ENCODE data around the gene LCE7A.

Gene LCE7A

DNA sequence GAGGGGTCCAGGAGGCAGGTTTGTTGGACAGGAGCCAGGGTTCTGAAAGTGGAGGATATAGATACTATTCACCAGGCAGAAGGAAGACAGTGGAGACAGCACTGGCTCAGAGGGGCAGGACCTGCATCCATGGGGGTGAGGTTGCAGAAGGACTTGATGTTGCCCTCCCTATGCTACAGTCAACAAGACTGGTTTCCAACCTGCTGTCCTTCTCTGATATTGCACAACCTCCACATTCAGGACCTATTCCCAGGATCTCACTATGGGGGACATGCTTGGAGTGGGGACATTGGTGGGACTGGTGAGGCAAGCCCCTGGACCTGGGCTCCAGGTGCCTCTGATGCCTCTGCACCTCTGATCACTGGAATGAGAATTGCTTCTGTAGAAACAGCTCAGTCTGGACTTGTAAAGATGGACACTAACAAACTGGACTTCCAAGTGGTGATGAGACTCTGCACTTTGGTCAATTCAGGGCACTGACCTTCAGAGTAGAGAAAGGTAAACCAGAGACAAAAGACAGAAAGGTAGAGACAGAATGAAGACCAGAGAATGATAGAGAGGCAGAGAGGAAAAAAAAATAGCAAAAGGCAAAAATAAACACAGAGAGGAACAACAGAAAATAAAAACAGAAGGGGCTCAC is 19.9 kb downstream of the LCE7A start:
- Histone ChIP-seq H3K27me3 (replicated peaks in 2 of 5; ENCODE audit: control insufficient read depth in 4 of 5, insufficient read depth in 5 of 5, low read length in 4 of 5) (peaks cover 0 to 2% (median 0%) of the 10 kb centered on the region in 5 experiments), H3K9me3 (ENCODE audit: control extremely low read depth in 1 of 5, control insufficient read depth in 4 of 5, insufficient read depth in 2 of 5, low read depth in 1 of 5, low read length in 4 of 5) (no peaks in the 10 kb centered on the region), H3K4me1 (ENCODE audit: control extremely low read depth in 1 of 4, control insufficient read depth in 4 of 4, insufficient read depth in 4 of 4, low read length in 3 of 4) (no peaks in the 10 kb centered on the region), H3K36me3 (ENCODE audit: control insufficient read depth in 4 of 4, insufficient read depth in 4 of 4, low read length in 3 of 4) (no peaks in the 10 kb centered on the region), H3K4me3 (ENCODE audit: control insufficient read depth in 1 of 7, extremely low read depth in 1 of 7, insufficient read depth in 4 of 7, low read depth in 2 of 7, low read length in 6 of 7) (no peak overlapping the region), H3K27ac (ENCODE audit: insufficient read depth in 1 of 2, low read depth in 1 of 2, low read length in 2 of 2, poor library complexity in 1 of 2, severe bottlenecking in 2 of 2) (no peak overlapping the region)
- DNase-seq = no peak
- POLR2A ChIA-PET = no interaction called here
- CTCF ChIA-PET = no interaction called here

DNA sequence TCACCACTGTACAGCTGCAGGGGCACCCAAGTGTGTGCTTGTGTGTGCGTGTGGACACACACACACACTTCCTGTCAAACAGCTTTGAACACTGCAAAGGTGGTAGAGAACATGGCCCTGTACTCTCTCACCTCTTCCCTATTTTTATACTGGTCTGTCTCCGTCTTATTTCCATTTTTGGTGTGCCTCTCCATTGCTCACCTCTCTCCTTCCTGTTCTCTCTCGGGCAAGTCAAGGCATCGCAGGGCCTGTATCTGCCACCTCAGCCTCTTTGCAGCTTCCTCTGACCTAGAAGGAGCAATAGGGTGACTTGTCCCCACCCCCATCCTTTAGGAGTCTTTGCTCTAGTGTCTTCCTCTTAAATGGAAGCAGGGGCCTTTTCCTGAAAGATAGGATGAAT is 20.5 kb downstream of the LCE7A start:
- Histone ChIP-seq H3K27me3 (replicated peaks in 2 of 5; ENCODE audit: control insufficient read depth in 4 of 5, insufficient read depth in 5 of 5, low read length in 4 of 5) (no peaks in the 10 kb centered on the region), H3K4me3 (ENCODE audit: control insufficient read depth in 1 of 7, extremely low read depth in 1 of 7, insufficient read depth in 4 of 7, low read depth in 2 of 7, low read length in 6 of 7) (no peak overlapping the region), H3K9me3 (ENCODE audit: control extremely low read depth in 1 of 5, control insufficient read depth in 4 of 5, insufficient read depth in 2 of 5, low read depth in 1 of 5, low read length in 4 of 5) (no peaks in the 10 kb centered on the region), H3K27ac (ENCODE audit: insufficient read depth in 1 of 2, low read depth in 1 of 2, low read length in 2 of 2, poor library complexity in 1 of 2, severe bottlenecking in 2 of 2) (no peak overlapping the region), H3K36me3 (ENCODE audit: control insufficient read depth in 4 of 4, insufficient read depth in 4 of 4, low read length in 3 of 4) (no peaks in the 10 kb centered on the region), H3K4me1 (ENCODE audit: control extremely low read depth in 1 of 4, control insufficient read depth in 4 of 4, insufficient read depth in 4 of 4, low read length in 3 of 4) (no peaks in the 10 kb centered on the region)
- no peak for DNase-seq
- 56% methylated on average over 1 of the region's 4 CpGs for WGBS (ENCODE audit: insufficient coverage)
- ChIA-PET POLR2A (no interaction called here), CTCF (no interaction called here)

GRCh38 chr1:152880907-152881306 is 21.1 kb downstream of the LCE7A start:
- H3K27ac ChIP-seq (ENCODE audit: insufficient read depth in 1 of 2, low read depth in 1 of 2, low read length in 2 of 2, poor library complexity in 1 of 2, severe bottlenecking in 2 of 2) = no peak overlapping the region
- no peaks in the 10 kb centered on the region for H3K36me3 ChIP-seq (ENCODE audit: control insufficient read depth in 4 of 4, insufficient read depth in 4 of 4, low read length in 3 of 4)
- ChIA-PET POLR2A (no interaction called here), CTCF (no interaction called here)
- H3K4me3 ChIP-seq (ENCODE audit: control insufficient read depth in 1 of 7, extremely low read depth in 1 of 7, insufficient read depth in 4 of 7, low read depth in 2 of 7, low read length in 6 of 7) = no peak overlapping the region
- WGBS (ENCODE audit: insufficient coverage) = 90% methylated on average over 5 of the region's 5 CpGs
- H3K27me3 ChIP-seq (replicated peaks in 2 of 5; ENCODE audit: control insufficient read depth in 4 of 5, insufficient read depth in 5 of 5, low read length in 4 of 5) = no peaks in the 10 kb centered on the region
- DNase-seq = no peak
- no peaks in the 10 kb centered on the region for H3K9me3 ChIP-seq (ENCODE audit: control extremely low read depth in 1 of 5, control insufficient read depth in 4 of 5, insufficient read depth in 2 of 5, low read depth in 1 of 5, low read length in 4 of 5)
- no peaks in the 10 kb centered on the region for H3K4me1 ChIP-seq (ENCODE audit: control extremely low read depth in 1 of 4, control insufficient read depth in 4 of 4, insufficient read depth in 4 of 4, low read length in 3 of 4)

- H3K9me3 ChIP-seq (ENCODE audit: control extremely low read depth in 1 of 5, control insufficient read depth in 4 of 5, insufficient read depth in 2 of 5, low read depth in 1 of 5, low read length in 4 of 5) = peaks cover 0 to 1% (median 0%) of the 10 kb centered on the region in 5 experiments
- H3K4me1 ChIP-seq (ENCODE audit: control extremely low read depth in 1 of 4, control insufficient read depth in 4 of 4, insufficient read depth in 4 of 4, low read length in 3 of 4) = no peaks in the 10 kb centered on the region
- no peak overlapping the region for H3K27ac ChIP-seq (ENCODE audit: insufficient read depth in 1 of 2, low read depth in 1 of 2, low read length in 2 of 2, poor library complexity in 1 of 2, severe bottlenecking in 2 of 2)
- DNase-seq = no peak
- ChIA-PET CTCF (interaction anchor here (1.2 kb wide), 1 partner anchor 268 kb away, joined by 3 read pairs; no protein-coding TSS in a partner anchor), POLR2A (no interaction called here)
- H3K4me3 ChIP-seq (ENCODE audit: control insufficient read depth in 1 of 7, extremely low read depth in 1 of 7, insufficient read depth in 4 of 7, low read depth in 2 of 7, low read length in 6 of 7) = no peak overlapping the region
- H3K27me3 ChIP-seq (replicated peaks in 2 of 5; ENCODE audit: control insufficient read depth in 4 of 5, insufficient read depth in 5 of 5, low read length in 4 of 5) = no peaks in the 10 kb centered on the region
- no peaks in the 10 kb centered on the region for H3K36me3 ChIP-seq (ENCODE audit: control insufficient read depth in 4 of 4, insufficient read depth in 4 of 4, low read length in 3 of 4)
Measured at GRCh38 chr1:152884085-152884484, 24.3 kb downstream of the LCE7A start.

- POLR2A ChIA-PET = no interaction called here
- Histone ChIP-seq H3K27me3 (replicated peaks in 2 of 5; ENCODE audit: control insufficient read depth in 4 of 5, insufficient read depth in 5 of 5, low read length in 4 of 5) (no peaks in the 10 kb centered on the region), H3K36me3 (ENCODE audit: control insufficient read depth in 4 of 4, insufficient read depth in 4 of 4, low read length in 3 of 4) (no peaks in the 10 kb centered on the region), H3K27ac (ENCODE audit: insufficient read depth in 1 of 2, low read depth in 1 of 2, low read length in 2 of 2, poor library complexity in 1 of 2, severe bottlenecking in 2 of 2) (no peak overlapping the region), H3K9me3 (ENCODE audit: control extremely low read depth in 1 of 5, control insufficient read depth in 4 of 5, insufficient read depth in 2 of 5, low read depth in 1 of 5, low read length in 4 of 5) (peaks cover 0 to 2% (median 0%) of the 10 kb centered on the region in 5 experiments), H3K4me3 (ENCODE audit: control insufficient read depth in 1 of 7, extremely low read depth in 1 of 7, insufficient read depth in 4 of 7, low read depth in 2 of 7, low read length in 6 of 7) (no peak overlapping the region), H3K4me1 (ENCODE audit: control extremely low read depth in 1 of 4, control insufficient read depth in 4 of 4, insufficient read depth in 4 of 4, low read length in 3 of 4) (no peaks in the 10 kb centered on the region)
- CTCF ChIA-PET = interaction anchor here (1.2 kb wide), 1 partner anchor 268 kb away, joined by 3 read pairs; no protein-coding TSS in a partner anchor
- WGBS (ENCODE audit: insufficient coverage) = 100% methylated on average over 1 of the region's 1 CpG
- no peak for DNase-seq
Measured at GRCh38 chr1:152884506-152884905, 24.7 kb downstream of the LCE7A start.

GRCh38 chr1:152884966-152885624 is 25.3 kb downstream of the LCE7A start:
- no peak overlapping the region for H3K27ac ChIP-seq (ENCODE audit: insufficient read depth in 1 of 2, low read depth in 1 of 2, low read length in 2 of 2, poor library complexity in 1 of 2, severe bottlenecking in 2 of 2)
- 93% methylated on average over 3 of the region's 4 CpGs for WGBS (ENCODE audit: insufficient coverage)
- H3K4me1 ChIP-seq (ENCODE audit: control extremely low read depth in 1 of 4, control insufficient read depth in 4 of 4, insufficient read depth in 4 of 4, low read length in 3 of 4) = no peaks in the 10 kb centered on the region
- no peak overlapping the region for H3K4me3 ChIP-seq (ENCODE audit: control insufficient read depth in 1 of 7, extremely low read depth in 1 of 7, insufficient read depth in 4 of 7, low read depth in 2 of 7, low read length in 6 of 7)
- DNase-seq = no peak
- ChIA-PET POLR2A (no interaction called here), CTCF (interaction anchor here (1.2 kb wide), 1 partner anchor 267 kb away, joined by 3 read pairs; no protein-coding TSS in a partner anchor)
- H3K36me3 ChIP-seq (ENCODE audit: control insufficient read depth in 4 of 4, insufficient read depth in 4 of 4, low read length in 3 of 4) = no peaks in the 10 kb centered on the region
- H3K9me3 ChIP-seq (ENCODE audit: control extremely low read depth in 1 of 5, control insufficient read depth in 4 of 5, insufficient read depth in 2 of 5, low read depth in 1 of 5, low read length in 4 of 5) = peaks cover 0 to 2% (median 0%) of the 10 kb centered on the region in 5 experiments
- no peaks in the 10 kb centered on the region for H3K27me3 ChIP-seq (replicated peaks in 2 of 5; ENCODE audit: control insufficient read depth in 4 of 5, insufficient read depth in 5 of 5, low read length in 4 of 5)

- Histone ChIP-seq H3K9me3 (ENCODE audit: control extremely low read depth in 1 of 5, control insufficient read depth in 4 of 5, insufficient read depth in 2 of 5, low read depth in 1 of 5, low read length in 4 of 5) (peaks cover 0 to 2% (median 0%) of the 10 kb centered on the region in 5 experiments), H3K27ac (ENCODE audit: insufficient read depth in 1 of 2, low read depth in 1 of 2, low read length in 2 of 2, poor library complexity in 1 of 2, severe bottlenecking in 2 of 2) (no peak overlapping the region), H3K4me1 (ENCODE audit: control extremely low read depth in 1 of 4, control insufficient read depth in 4 of 4, insufficient read depth in 4 of 4, low read length in 3 of 4) (no peaks in the 10 kb centered on the region), H3K27me3 (replicated peaks in 2 of 5; ENCODE audit: control insufficient read depth in 4 of 5, insufficient read depth in 5 of 5, low read length in 4 of 5) (peaks cover 0 to 2% (median 0%) of the 10 kb centered on the region in 5 experiments), H3K36me3 (ENCODE audit: control insufficient read depth in 4 of 4, insufficient read depth in 4 of 4, low read length in 3 of 4) (no peaks in the 10 kb centered on the region), H3K4me3 (ENCODE audit: control insufficient read depth in 1 of 7, extremely low read depth in 1 of 7, insufficient read depth in 4 of 7, low read depth in 2 of 7, low read length in 6 of 7) (no peak overlapping the region)
- POLR2A ChIA-PET = no interaction called here
- no peak for DNase-seq
- CTCF ChIA-PET = no interaction called here
- 75% methylated on average over 2 of the region's 3 CpGs for WGBS (ENCODE audit: insufficient coverage)
Measured at GRCh38 chr1:152886085-152886484, 26.3 kb downstream of the LCE7A start.
